Measurements from ENCODE around the gene PLA2G4C. TPM values are rescaled to one million over a fixed set of nuclear protein-coding genes. Genes with fewer than 3 reads are reported as not detected.
A peak's percentile ranks its signal among the peaks of the same experiment; 100 is the strongest.

Gene PLA2G4C
- total RNA-seq, 2 donors from 2014 or later, result 23.2 to 40.0 TPM

GRCh38 chr19:48108997-48109782 is 1.4 kb downstream of the PLA2G4C start:
- H3K4me3 ChIP-seq, result no peak overlapping the region
- no peaks in the 10 kb centered on the region for H3K9me3 ChIP-seq
- H3K4me1 ChIP-seq, result peaks cover 0 to 27% of the 10 kb centered on the region in 2 donors
- TF ChIP-seq CTCF (IDR thresholded peaks at IDR 0.05), result no peak
- no peaks in the 10 kb centered on the region for H3K27me3 ChIP-seq
- no peak for DNase-seq (ENCODE audit: low spot score)
- H3K36me3 ChIP-seq, result peaks cover 9% of the 10 kb centered on the region
- peak overlapping the region; percentile 99 for H3K27ac ChIP-seq

- DNase-seq (ENCODE audit: low spot score), result no peak
- no peaks in the 10 kb centered on the region for H3K27me3 ChIP-seq
- H3K36me3 ChIP-seq, result peaks cover 22% of the 10 kb centered on the region
- TF ChIP-seq CTCF (IDR thresholded peaks at IDR 0.05), result no peak
- no peaks in the 10 kb centered on the region for H3K9me3 ChIP-seq
- no peak overlapping the region for H3K27ac ChIP-seq
- H3K4me3 ChIP-seq, result no peak overlapping the region
- H3K4me1 ChIP-seq, result peaks cover 0 to 13% of the 10 kb centered on the region in 2 donors
Observed at GRCh38 chr19:48103922-48104321, 6.7 kb downstream of the PLA2G4C start.

- H3K36me3 ChIP-seq, result peaks cover 27% of the 10 kb centered on the region
Observed at GRCh38 chr19:48102870-48103751, 7.5 kb downstream of the PLA2G4C start.

GRCh38 chr19:48095612-48096175 is 14.9 kb downstream of the PLA2G4C start:
- DNase-seq (ENCODE audit: low spot score), result no peak
- TF ChIP-seq CTCF (IDR thresholded peaks at IDR 0.05), result no peak
- Histone ChIP-seq H3K27ac (no peak overlapping the region), H3K36me3 (peaks cover 38% of the 10 kb centered on the region), H3K4me3 (no peak overlapping the region), H3K27me3 (no peaks in the 10 kb centered on the region), H3K4me1 (no peaks in the 10 kb centered on the region), H3K9me3 (peaks cover 0 to 10% of the 10 kb centered on the region in 2 donors)

More at GRCh38 chr19:48102870-48103751, 7.5 kb downstream of the PLA2G4C start:
- Histone ChIP-seq H3K27ac (no peak overlapping the region), H3K4me3 (no peak overlapping the region), H3K27me3 (no peaks in the 10 kb centered on the region), H3K9me3 (no peaks in the 10 kb centered on the region), H3K4me1 (peaks cover 0 to 13% of the 10 kb centered on the region in 2 donors)
- no peak for DNase-seq (ENCODE audit: low spot score)
- TF ChIP-seq CTCF (IDR thresholded peaks at IDR 0.05), result peak; percentile 31 to 63

GRCh38 chr19:48094855-48095203 is 15.8 kb downstream of the PLA2G4C start:
- H3K36me3 ChIP-seq, result peaks cover 38% of the 10 kb centered on the region
- no peaks in the 10 kb centered on the region for H3K27me3 ChIP-seq
- H3K4me3 ChIP-seq, result no peak overlapping the region
- H3K9me3 ChIP-seq, result peaks cover 0 to 10% of the 10 kb centered on the region in 2 donors
- H3K27ac ChIP-seq, result no peak overlapping the region
- DNase-seq (ENCODE audit: low spot score), result no peak
- TF ChIP-seq CTCF (IDR thresholded peaks at IDR 0.05), result no peak
- no peaks in the 10 kb centered on the region for H3K4me1 ChIP-seq

Measured in right atrium auricular region (tissue), 2 donors.